ENCODE data around the gene EFNA5. TPM values are rescaled to one million over a fixed set of nuclear protein-coding genes. Genes with fewer than 3 reads are reported as not detected.

Gene EFNA5
- polyA plus RNA-seq, 3 donors: 0.01 TPM; not detected in 2

DNA sequence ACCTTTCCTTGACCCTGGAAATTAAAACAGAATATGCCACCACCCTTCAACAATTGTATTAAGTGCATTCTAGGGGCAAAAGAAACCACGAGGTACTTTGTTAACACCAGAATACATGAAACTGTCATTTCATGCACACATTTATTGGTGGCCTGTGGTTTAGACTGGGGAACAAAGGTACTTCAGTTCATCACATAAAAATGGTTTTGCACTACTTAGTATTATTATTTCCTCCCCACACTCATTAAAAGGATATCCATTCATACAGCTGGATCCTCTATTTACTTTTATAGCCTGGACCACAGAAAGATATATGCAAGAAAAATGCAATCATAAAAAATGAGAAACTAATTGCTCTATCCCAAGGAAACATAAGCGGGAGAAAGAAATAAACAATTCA lies 230.9 kb downstream of the EFNA5 start:
- H3K4me3 ChIP-seq (replicated peaks in 1 of 3; ENCODE audit: low read depth in 2 of 3, low read length in 3 of 3): no peak overlapping the region
- no peaks in the 10 kb centered on the region for H4K20me1 ChIP-seq (ENCODE audit: insufficient read depth, low read length)
- no peaks in the 10 kb centered on the region for H3K79me2 ChIP-seq (ENCODE audit: insufficient read depth, low read length)
- Mint-ChIP-seq H3K27ac (no peak overlapping the region), H3K9me3 (peaks cover 0 to 12% (median 6%) of the 10 kb centered on the region in 7 donors), H3K36me3 (no peaks in the 10 kb centered on the region), H3K27me3 (ENCODE audit: low read depth in 3 of 3) (peaks cover 0 to 2% (median 0%) of the 10 kb centered on the region in 3 donors), H3K4me1 (no peaks in the 10 kb centered on the region), H3K4me3 (no peak overlapping the region)
- H3K9me3 ChIP-seq (replicated peaks in 1 of 2; ENCODE audit: control insufficient read depth in 1 of 2, insufficient read depth in 1 of 2, low read length in 2 of 2): peaks cover 0 to 3% of the 10 kb centered on the region in 2 donors
- TF ChIP-seq, protein P1, sequence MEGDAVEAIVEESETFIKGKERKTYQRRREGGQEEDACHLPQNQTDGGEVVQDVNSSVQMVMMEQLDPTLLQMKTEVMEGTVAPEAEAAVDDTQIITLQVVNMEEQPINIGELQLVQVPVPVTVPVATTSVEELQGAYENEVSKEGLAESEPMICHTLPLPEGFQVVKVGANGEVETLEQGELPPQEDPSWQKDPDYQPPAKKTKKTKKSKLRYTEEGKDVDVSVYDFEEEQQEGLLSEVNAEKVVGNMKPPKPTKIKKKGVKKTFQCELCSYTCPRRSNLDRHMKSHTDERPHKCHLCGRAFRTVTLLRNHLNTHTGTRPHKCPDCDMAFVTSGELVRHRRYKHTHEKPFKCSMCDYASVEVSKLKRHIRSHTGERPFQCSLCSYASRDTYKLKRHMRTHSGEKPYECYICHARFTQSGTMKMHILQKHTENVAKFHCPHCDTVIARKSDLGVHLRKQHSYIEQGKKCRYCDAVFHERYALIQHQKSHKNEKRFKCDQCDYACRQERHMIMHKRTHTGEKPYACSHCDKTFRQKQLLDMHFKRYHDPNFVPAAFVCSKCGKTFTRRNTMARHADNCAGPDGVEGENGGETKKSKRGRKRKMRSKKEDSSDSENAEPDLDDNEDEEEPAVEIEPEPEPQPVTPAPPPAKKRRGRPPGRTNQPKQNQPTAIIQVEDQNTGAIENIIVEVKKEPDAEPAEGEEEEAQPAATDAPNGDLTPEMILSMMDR (IDR thresholded peaks at IDR 0.05): no peak
- no peaks in the 10 kb centered on the region for H3K36me3 ChIP-seq (replicated peaks in 1 of 2; ENCODE audit: control insufficient read depth in 1 of 2, insufficient read depth in 2 of 2, low read length in 2 of 2)
- H3K4me1 ChIP-seq (ENCODE audit: control insufficient read depth in 1 of 2, insufficient read depth in 2 of 2, low read length in 2 of 2): no peaks in the 10 kb centered on the region
- no peak for DNase-seq
- H3K27me3 ChIP-seq (ENCODE audit: control insufficient read depth in 2 of 2, insufficient read depth in 2 of 2, low read length in 2 of 2): no peaks in the 10 kb centered on the region
- no CpG with 5 or more reads among the region's 2 CpGs for WGBS (ENCODE audit: insufficient coverage)
- H3K4me2 ChIP-seq (replicated peaks; ENCODE audit: extremely low read depth, low read length, poor library complexity, severe bottlenecking): no peak overlapping the region
- intact Hi-C loops (cut with micrococcal nuclease): no loop called here
- H2AFZ ChIP-seq (ENCODE audit: insufficient read depth, low read depth, low read length, poor library complexity, severe bottlenecking): no peak overlapping the region
- H3K27ac ChIP-seq (ENCODE audit: low read depth in 1 of 2, low read length in 2 of 2): no peak overlapping the region
- no peak overlapping the region for H3K9ac ChIP-seq (ENCODE audit: insufficient read depth, low read length, poor library complexity, severe bottlenecking)

DNA sequence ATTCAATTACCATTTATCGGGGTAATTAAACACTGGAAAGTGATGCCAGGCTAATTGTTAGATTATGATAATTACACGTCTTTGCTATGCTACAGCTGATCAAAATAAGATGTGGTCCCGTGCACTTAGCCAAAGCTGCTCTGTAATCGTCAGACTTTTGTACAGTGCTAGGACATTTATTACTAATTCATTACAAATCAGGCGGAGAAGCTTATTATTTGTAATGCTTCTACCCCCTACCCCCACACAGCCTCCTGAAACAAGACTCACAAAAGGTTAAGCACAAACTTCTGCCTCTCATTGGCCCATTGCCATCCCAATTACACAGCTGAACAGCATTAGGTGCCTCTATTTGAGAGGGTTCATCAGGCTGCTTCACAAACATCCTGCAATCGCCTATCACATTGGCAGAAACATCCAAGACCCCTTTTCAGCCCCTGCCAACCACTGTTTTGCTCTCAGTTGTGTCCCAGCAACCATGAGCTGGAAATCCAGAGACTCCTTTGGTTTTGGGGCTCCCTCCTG lies 232.7 kb downstream of the EFNA5 start:
- no peak overlapping the region for H3K27ac Mint-ChIP-seq
- H3K27me3 Mint-ChIP-seq (ENCODE audit: low read depth in 3 of 3): peaks cover 0 to 2% (median 0%) of the 10 kb centered on the region in 3 donors
- no peak overlapping the region for H3K4me3 Mint-ChIP-seq
- H3K36me3 ChIP-seq (replicated peaks in 1 of 2; ENCODE audit: control insufficient read depth in 1 of 2, insufficient read depth in 2 of 2, low read length in 2 of 2): no peaks in the 10 kb centered on the region
- no peaks in the 10 kb centered on the region for H3K4me1 ChIP-seq (ENCODE audit: control insufficient read depth in 1 of 2, insufficient read depth in 2 of 2, low read length in 2 of 2)
- no peaks in the 10 kb centered on the region for H3K36me3 Mint-ChIP-seq
- H3K79me2 ChIP-seq (ENCODE audit: insufficient read depth, low read length): no peaks in the 10 kb centered on the region
- TF ChIP-seq, protein P1 (IDR thresholded peaks at IDR 0.05): no peak
- no peaks in the 10 kb centered on the region for H4K20me1 ChIP-seq (ENCODE audit: insufficient read depth, low read length)
- H3K4me2 ChIP-seq (replicated peaks; ENCODE audit: extremely low read depth, low read length, poor library complexity, severe bottlenecking): no peak overlapping the region
- H2AFZ ChIP-seq (ENCODE audit: insufficient read depth, low read depth, low read length, poor library complexity, severe bottlenecking): no peak overlapping the region
- H3K9me3 Mint-ChIP-seq: peaks cover 0 to 12% (median 6%) of the 10 kb centered on the region in 7 donors
- no peaks in the 10 kb centered on the region for H3K27me3 ChIP-seq (ENCODE audit: control insufficient read depth in 2 of 2, insufficient read depth in 2 of 2, low read length in 2 of 2)
- no peak overlapping the region for H3K4me3 ChIP-seq (replicated peaks in 1 of 3; ENCODE audit: low read depth in 2 of 3, low read length in 3 of 3)
- no peaks in the 10 kb centered on the region for H3K4me1 Mint-ChIP-seq
- intact Hi-C loops (cut with micrococcal nuclease): no loop called here
- WGBS (ENCODE audit: insufficient coverage): 89% methylated on average over 3 of the region's 6 CpGs
- DNase-seq: no peak
- H3K9me3 ChIP-seq (replicated peaks in 1 of 2; ENCODE audit: control insufficient read depth in 1 of 2, insufficient read depth in 1 of 2, low read length in 2 of 2): peaks cover 0 to 3% of the 10 kb centered on the region in 2 donors
- no peak overlapping the region for H3K9ac ChIP-seq (ENCODE audit: insufficient read depth, low read length, poor library complexity, severe bottlenecking)
- H3K27ac ChIP-seq (ENCODE audit: low read depth in 1 of 2, low read length in 2 of 2): no peak overlapping the region

Measured in CD14-positive monocyte (primary cell).